ENCODE measurements around the gene ZNF417.

DNA sequence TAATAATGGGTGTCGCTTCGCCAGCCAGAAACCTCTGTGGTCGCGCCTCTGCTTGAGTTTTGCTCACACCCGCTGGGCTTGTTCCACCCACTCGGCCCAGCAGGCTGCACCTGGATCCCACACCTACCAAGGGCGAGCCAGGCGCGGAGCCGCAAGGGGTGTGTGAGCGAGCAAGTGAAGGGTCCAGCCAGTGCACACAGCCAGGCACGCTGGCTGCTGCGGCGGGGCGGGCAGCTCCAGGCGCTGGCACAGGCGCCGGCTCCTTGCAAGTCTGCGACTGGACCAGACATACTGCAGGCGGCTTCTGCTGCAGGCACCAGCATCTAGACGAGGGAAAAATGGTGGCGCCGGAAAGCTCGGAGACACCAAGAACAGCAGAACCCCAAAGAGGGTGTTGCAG lies 32.9 kb upstream of the ZNF417 start:
- no peak for TF ChIP-seq CTCF (IDR thresholded peaks at IDR 0.05)
- no peak for TF ChIP-seq POLR2AphosphoS5 (IDR thresholded peaks at IDR 0.05)
- TF ChIP-seq POLR2A (IDR thresholded peaks at IDR 0.05), result no peak

Data from suprapubic skin (tissue), 4 donors.